GM12864 (cell line): ENCODE data around the gene MRPL14.

ENCODE experiments used
- DNase-seq: peaks from one replicate; pipeline ENCODE4 v3.0.0-alpha.2; 2011; ENCODE audit warnings: low read depth
- H3K4me3 ChIP-seq: 2 replicates; pipeline ENCODE4 v1.5.1; 2011; ENCODE audit warnings: mild to moderate bottlenecking, low read depth, low read length, control low read depth
- TF ChIP-seq, protein P1 (sequence below): IDR thresholded peaks from 2 replicates; pipeline ENCODE4 v1.5.1; 2011; ENCODE audit warnings: low read depth, mild to moderate bottlenecking, moderate library complexity, low read length, control low read depth, inconsistent platforms; ENCODE audit errors: missing control alignments

Gene MRPL14

DNA sequence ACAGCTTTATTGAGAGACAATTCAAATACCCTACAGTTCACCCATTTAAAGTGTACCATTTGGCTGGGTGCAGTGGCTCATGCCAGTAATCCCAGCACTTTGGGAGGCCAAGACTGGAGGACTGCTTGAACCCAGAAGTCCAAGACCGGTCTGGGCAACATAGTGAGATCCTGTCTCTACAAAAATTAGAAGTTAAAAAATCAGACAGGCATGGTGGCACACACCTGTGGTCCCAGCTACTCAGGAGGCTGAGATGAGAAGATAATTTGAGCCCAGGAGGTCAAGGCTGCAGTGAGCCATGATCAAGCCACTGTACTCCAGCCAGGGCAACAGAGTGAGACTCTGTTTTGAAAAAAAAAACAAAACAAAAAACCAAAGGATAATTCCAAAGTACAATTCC is 40.3 kb upstream of the MRPL14 start:
- no peak for DNase-seq
- no peak overlapping the region for H3K4me3 ChIP-seq
- TF ChIP-seq, protein P1, sequence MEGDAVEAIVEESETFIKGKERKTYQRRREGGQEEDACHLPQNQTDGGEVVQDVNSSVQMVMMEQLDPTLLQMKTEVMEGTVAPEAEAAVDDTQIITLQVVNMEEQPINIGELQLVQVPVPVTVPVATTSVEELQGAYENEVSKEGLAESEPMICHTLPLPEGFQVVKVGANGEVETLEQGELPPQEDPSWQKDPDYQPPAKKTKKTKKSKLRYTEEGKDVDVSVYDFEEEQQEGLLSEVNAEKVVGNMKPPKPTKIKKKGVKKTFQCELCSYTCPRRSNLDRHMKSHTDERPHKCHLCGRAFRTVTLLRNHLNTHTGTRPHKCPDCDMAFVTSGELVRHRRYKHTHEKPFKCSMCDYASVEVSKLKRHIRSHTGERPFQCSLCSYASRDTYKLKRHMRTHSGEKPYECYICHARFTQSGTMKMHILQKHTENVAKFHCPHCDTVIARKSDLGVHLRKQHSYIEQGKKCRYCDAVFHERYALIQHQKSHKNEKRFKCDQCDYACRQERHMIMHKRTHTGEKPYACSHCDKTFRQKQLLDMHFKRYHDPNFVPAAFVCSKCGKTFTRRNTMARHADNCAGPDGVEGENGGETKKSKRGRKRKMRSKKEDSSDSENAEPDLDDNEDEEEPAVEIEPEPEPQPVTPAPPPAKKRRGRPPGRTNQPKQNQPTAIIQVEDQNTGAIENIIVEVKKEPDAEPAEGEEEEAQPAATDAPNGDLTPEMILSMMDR: no peak

DNA sequence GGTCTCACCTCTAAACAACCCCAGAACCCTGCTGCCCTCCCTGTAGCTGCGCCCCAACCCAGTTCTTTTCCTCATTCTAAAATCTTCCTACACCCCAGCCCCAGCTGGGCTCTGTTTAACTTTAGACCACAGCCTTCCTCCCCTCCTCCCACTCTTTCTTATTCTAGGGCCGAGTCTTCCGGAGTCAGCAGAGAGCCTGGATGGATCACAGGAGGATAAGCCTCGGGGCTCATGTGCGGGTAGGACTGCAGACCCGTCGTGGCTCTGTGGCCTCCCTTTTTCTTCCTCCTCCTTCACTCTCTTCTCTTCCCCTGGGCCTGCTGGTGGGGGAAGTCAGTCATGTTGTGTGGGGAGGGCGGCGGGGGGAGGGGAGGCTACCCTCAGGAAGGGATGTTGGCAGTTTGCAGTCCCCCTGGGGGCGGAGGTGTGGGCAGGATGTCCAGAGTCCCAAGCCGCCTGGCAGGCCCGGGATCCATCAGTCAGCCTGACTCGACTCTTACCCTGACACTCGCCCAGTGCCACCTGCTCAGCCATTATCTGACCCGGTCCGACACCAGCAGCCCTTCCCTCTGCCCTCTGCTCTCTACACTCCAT is 39.4 kb upstream of the MRPL14 start:
- no peak overlapping the region for H3K4me3 ChIP-seq
- TF ChIP-seq, protein P1: no peak
- DNase-seq: no peak

DNA sequence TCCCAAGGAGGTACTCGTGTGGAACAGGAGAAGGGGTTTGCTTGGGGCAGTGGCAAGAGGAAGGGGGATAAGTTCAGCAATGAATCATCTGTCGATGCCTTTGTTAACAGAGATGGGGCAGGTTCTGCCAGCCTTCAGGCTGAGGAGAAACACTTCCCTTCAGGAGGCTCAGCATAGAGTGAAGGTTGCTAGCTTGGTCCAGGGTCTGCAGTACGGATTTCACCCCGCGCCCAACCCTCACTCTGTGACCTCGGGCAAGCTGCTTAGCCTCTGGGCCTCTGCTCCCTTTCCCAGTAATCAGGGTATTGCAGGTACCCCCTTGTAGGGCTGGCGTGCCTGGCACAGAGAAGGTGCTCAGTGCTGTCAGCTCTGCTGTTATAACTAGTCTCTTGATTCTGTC is 38.9 kb upstream of the MRPL14 start:
- TF ChIP-seq, protein P1: no peak
- no peak overlapping the region for H3K4me3 ChIP-seq
- no peak for DNase-seq

DNA sequence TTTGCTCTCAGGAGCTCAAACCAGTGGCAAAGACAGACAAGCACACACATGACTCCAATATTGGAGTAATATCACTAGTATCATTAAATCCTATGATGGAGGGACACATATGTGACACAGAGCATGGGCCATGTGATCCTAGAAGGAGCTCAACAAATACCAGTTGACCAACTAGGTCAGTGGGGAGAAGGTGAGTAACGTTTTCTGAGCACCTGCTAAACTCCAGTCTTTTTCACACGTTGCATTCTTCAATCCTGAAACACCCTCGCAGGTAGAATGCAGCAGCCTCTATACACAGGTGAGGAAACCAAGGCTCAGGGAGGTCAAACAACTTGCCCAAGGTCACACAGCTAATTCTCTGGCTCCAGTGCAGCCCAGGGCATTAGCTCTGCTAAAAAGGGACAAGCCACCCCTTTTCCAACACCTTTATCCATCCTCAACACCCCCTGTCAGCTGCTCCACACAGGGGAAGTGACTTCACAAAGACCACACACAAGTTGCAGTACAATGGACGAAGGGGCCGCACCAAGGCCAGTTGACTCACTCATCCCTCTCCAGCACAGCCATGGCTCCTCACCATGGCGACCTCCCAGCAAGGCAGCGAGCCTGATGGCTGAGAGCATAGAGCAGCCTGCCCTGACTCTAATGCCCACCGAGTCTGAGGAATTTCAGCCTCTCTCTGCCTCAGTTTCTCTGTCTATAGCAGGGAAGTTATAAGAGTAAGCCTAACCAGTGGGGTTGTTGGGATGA is 35.8 kb upstream of the MRPL14 start:
- TF ChIP-seq, protein P1: no peak
- no peak for DNase-seq
- H3K4me3 ChIP-seq: no peak overlapping the region

DNA sequence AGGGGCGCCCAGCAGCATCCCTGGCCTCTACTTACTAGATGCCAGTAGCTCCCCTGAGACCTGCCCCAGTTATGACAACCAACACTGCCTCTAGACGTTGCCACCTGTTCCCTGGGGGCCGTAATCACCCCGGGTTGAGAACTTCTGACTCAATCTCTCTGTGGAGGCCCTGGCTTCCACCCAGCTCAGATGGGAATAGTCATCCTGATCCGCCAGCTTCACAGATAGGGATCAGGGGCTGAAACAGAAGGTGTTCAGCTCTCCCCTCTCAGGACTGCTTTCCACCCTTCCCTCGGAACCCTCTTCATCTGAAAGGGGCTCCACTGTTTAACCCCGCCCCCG is 34.7 kb upstream of the MRPL14 start:
- no peak for DNase-seq
- TF ChIP-seq, protein P1: no peak
- H3K4me3 ChIP-seq: no peak overlapping the region

DNA sequence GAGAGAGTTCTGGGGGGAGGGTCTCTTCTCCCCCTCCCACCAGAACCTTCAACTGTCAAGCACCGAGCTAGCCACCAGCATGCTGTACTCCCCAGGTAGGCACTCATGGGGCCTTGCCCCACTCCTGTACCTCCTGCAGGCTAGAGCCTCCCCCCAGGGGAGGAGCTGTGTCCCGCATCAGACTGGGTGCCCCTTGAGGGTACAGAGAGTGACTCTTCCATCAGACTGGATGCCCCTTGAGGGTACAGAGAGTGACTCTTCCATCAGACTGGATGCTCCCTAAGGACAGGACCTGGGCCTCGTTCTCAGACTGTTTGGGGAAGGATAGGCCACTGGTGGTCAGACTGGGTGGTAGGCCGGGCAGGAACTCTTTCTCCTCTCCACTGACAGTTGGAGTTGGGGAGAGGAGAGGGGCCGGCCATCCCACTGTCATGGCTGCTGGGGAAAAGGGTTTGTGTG is 31.5 kb upstream of the MRPL14 start, which contains the start of gene CAPN11:
Gene CAPN11 (plus strand): TSS at position 51 of the 459 bp plus-strand sequence. CDS start 29 bp downstream, at position 80.
- no peak within 1 kb of the TSS for H3K4me3 ChIP-seq
- no peak for DNase-seq
- TF ChIP-seq, protein P1: no peak

DNA sequence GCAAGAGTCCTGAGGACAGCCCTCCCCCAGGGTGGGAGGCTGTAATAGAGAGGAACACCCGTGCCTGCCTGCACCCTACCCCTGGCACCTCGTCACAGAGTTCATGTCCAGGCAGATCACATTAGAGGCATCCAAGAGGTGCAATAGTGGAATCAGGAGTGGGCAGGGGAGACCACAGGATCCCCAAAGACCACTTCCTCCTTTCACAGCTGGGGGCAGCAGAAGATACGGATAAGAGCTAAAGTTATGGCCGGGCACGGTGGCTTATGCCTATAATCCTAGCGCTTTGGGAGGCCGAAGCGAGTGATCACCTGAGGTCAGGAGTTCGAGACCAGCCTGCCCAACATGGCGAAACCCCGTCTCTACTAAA is 29.9 kb upstream of the MRPL14 start:
- TF ChIP-seq, protein P1: no peak
- no peak for DNase-seq
- H3K4me3 ChIP-seq: no peak overlapping the region
